Measurements from ENCODE around the gene TGFBR3. TPM values are rescaled to one million over a fixed set of nuclear protein-coding genes. Genes with fewer than 3 reads are reported as not detected.

TGFBR3 gene
- total RNA-seq, 1 experiment from 2014 or later, result 4.2 TPM

- TF ChIP-seq ARID4B (CRISPR knock-in tag; IDR thresholded peaks at IDR 0.05; ENCODE audit: borderline replicate concordance), result no peak
These were observed 130.2 kb downstream of the TGFBR3 start (continued) for GRCh38 chr1:91755702-91756287.

- Mint-ChIP-seq H3K4me3 (no peak overlapping the region), H3K27ac (no peak overlapping the region; the same call in 1 of the 2 replicates), H3K4me1 (peaks cover 17% of the 10 kb centered on the region), H3K36me3 (no peaks in the 10 kb centered on the region), H3K27me3 (ENCODE audit: low read depth) (no peaks in the 10 kb centered on the region), H3K9me3 (no peaks in the 10 kb centered on the region)
- DNase-seq (ENCODE audit: low spot score), result no peak
- CTCF ChIA-PET, result no interaction called here
- POLR2A ChIA-PET, result no interaction called here
- no peak for TF ChIP-seq ZNF416 (CRISPR knock-in tag; IDR thresholded peaks at IDR 0.05)
- no peak for TF ChIP-seq PRRX2 (CRISPR knock-in tag; IDR thresholded peaks at IDR 0.05)
- TF ChIP-seq FOXP1 (CRISPR knock-in tag; IDR thresholded peaks at IDR 0.05; ENCODE audit: borderline replicate concordance), result no peak
- TF ChIP-seq CREM (CRISPR knock-in tag; IDR thresholded peaks at IDR 0.05), result no peak
- TF ChIP-seq NR1H2 (CRISPR knock-in tag; IDR thresholded peaks at IDR 0.05), result no peak
- TF ChIP-seq ZNF121 (CRISPR knock-in tag; IDR thresholded peaks at IDR 0.05), result no peak
- no peak for TF ChIP-seq ZNF425 (CRISPR knock-in tag; conservative IDR thresholded peaks at IDR 0.05)
- no peak for TF ChIP-seq SOX15 (CRISPR knock-in tag; IDR thresholded peaks at IDR 0.05)
- no peak for TF ChIP-seq ZNF281 (CRISPR knock-in tag; IDR thresholded peaks at IDR 0.05)
- no peak for TF ChIP-seq IRF2 (CRISPR knock-in tag; IDR thresholded peaks at IDR 0.05; ENCODE audit: borderline replicate concordance, low read depth)
- TF ChIP-seq NFYB (CRISPR knock-in tag; conservative IDR thresholded peaks at IDR 0.05; ENCODE audit: low read depth), result no peak
- TF ChIP-seq USF2 (CRISPR knock-in tag; IDR thresholded peaks at IDR 0.05), result no peak
- no peak for TF ChIP-seq GABPB1 (CRISPR knock-in tag; IDR thresholded peaks at IDR 0.05)
- TF ChIP-seq NFE2L1 (CRISPR knock-in tag; IDR thresholded peaks at IDR 0.05), result no peak
- TF ChIP-seq JUN (CRISPR knock-in tag; IDR thresholded peaks at IDR 0.05), result no peak
- TF ChIP-seq ZNF219 (CRISPR knock-in tag; IDR thresholded peaks at IDR 0.05; ENCODE audit: borderline replicate concordance), result no peak
- TF ChIP-seq HMGA2 (CRISPR knock-in tag; IDR thresholded peaks at IDR 0.05), result no peak
- no peak for TF ChIP-seq TP53 (CRISPR knock-in tag; IDR thresholded peaks at IDR 0.05)
- TF ChIP-seq CTCF (IDR thresholded peaks at IDR 0.05), result no peak
- no peak for TF ChIP-seq MXD4 (CRISPR knock-in tag; IDR thresholded peaks at IDR 0.05; ENCODE audit: borderline replicate concordance)
- ATAC-seq, result no peak
These were observed 131.0 kb downstream of the TGFBR3 start for GRCh38 chr1:91754816-91755580.
